ENCODE results near the gene ATP8B4.

DNA sequence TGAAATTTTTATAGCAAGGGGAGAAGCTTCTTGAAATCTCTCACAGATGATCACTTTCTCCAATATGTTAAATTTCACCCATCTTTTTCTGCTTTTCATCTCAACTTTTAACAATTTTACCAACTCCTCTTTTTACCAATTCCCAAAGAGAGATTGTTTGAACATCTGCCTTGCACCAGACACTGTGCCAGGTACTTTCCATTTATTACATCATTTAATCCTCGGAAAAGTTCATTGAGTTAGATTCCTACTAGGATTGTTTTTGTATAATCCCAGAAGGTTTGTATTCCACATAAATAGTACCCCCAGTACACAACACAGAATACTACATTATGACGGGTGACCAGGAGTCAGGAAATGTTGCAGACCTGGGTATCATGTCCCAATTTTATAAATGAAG, 74.1 kb downstream of the ATP8B4 start:
- no peak for TF ChIP-seq POLR2AphosphoS5 (IDR thresholded peaks at IDR 0.05)
- TF ChIP-seq, protein P1, sequence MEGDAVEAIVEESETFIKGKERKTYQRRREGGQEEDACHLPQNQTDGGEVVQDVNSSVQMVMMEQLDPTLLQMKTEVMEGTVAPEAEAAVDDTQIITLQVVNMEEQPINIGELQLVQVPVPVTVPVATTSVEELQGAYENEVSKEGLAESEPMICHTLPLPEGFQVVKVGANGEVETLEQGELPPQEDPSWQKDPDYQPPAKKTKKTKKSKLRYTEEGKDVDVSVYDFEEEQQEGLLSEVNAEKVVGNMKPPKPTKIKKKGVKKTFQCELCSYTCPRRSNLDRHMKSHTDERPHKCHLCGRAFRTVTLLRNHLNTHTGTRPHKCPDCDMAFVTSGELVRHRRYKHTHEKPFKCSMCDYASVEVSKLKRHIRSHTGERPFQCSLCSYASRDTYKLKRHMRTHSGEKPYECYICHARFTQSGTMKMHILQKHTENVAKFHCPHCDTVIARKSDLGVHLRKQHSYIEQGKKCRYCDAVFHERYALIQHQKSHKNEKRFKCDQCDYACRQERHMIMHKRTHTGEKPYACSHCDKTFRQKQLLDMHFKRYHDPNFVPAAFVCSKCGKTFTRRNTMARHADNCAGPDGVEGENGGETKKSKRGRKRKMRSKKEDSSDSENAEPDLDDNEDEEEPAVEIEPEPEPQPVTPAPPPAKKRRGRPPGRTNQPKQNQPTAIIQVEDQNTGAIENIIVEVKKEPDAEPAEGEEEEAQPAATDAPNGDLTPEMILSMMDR (IDR thresholded peaks at IDR 0.05) = no peak
